WTC11 (cell line): Measurements from ENCODE around the gene YAP1.

Experiments
- ATF6 ChIP-seq: sonication (generic); formaldehyde crosslinking; IDR thresholded peaks from 2 replicates; pipeline ENCODE4 v1.8.1; 2023; ENCODE audit warnings: mild to moderate bottlenecking, missing genetic modification reagents
- ESRRA ChIP-seq: sonication (generic); formaldehyde crosslinking; IDR thresholded peaks from 2 replicates; pipeline ENCODE4 v1.8.1; 2022; ENCODE audit warnings: mild to moderate bottlenecking, missing genetic modification reagents, borderline replicate concordance
- MAX ChIP-seq: sonication (generic); formaldehyde crosslinking; IDR thresholded peaks from 2 replicates; pipeline ENCODE4 v1.8.0; 2022; ENCODE audit warnings: mild to moderate bottlenecking, missing genetic modification reagents
- MYBL2 ChIP-seq: sonication (generic); formaldehyde crosslinking; IDR thresholded peaks from 2 replicates; pipeline ENCODE4 v1.8.1; 2023; ENCODE audit warnings: mild to moderate bottlenecking, moderate library complexity, missing genetic modification reagents
- NFE2L1 ChIP-seq: sonication (generic); formaldehyde crosslinking; IDR thresholded peaks from 2 replicates; pipeline ENCODE4 v1.8.1; 2023; ENCODE audit warnings: missing genetic modification reagents
- NFYB ChIP-seq: sonication (generic); formaldehyde crosslinking; conservative IDR thresholded peaks from 2 replicates; pipeline ENCODE4 v1.8.0; 2022; ENCODE audit warnings: low read depth, missing genetic modification reagents
- PRRX2 ChIP-seq: fragments of 250-450 bp; sonication (Bioruptor Pico); IDR thresholded peaks from 2 replicates; pipeline ENCODE4 v1.8.0; 2021; ENCODE audit warnings: mild to moderate bottlenecking
- TP53 ChIP-seq: sonication (generic); formaldehyde crosslinking; IDR thresholded peaks from 2 replicates; pipeline ENCODE4 v1.8.1; 2023; ENCODE audit warnings: mild to moderate bottlenecking, missing genetic modification reagents

- TF ChIP-seq NFE2L1 (CRISPR knock-in tag) (no peak), MYBL2 (no peak), PRRX2 (no peak), MAX (CRISPR knock-in tag) (no peak), TP53 (CRISPR knock-in tag) (no peak), ESRRA (CRISPR knock-in tag) (no peak), ATF6 (CRISPR knock-in tag) (no peak), NFYB (CRISPR knock-in tag) (no peak)
Measured at GRCh38 chr11:102119997-102120396, 9.8 kb downstream of the YAP1 start.
